Keratinocyte (primary cell): ENCODE results near the gene SPOP. TPM values are rescaled to one million over a fixed set of nuclear protein-coding genes. Genes with fewer than 3 reads are reported as not detected.

Source experiments
- DNase-seq: peaks from one replicate; pipeline ENCODE4 v3.0.0-alpha.2; 2011; ENCODE audit warnings: low read depth, missing footprints, low spot score
- FAIRE-seq: peaks from 2 replicates; lab custom pipeline; 2011; peaks lifted over from hg19 to GRCh38; lab: Jason Lieb, UNC
- H2AFZ ChIP-seq: 2 replicates; pipeline ENCODE4 v1.6.0; 2012; ENCODE audit warnings: low read length, control low read depth, inconsistent platforms; ENCODE audit not compliant: control insufficient read depth
- H3K27ac ChIP-seq: 2 replicates; pipeline ENCODE4 v1.5.1; 2011; ENCODE audit warnings: low read length; ENCODE audit not compliant: control insufficient read depth, insufficient read depth
- H3K27me3 ChIP-seq: 3 replicates; pipeline ENCODE4 v1.6.0; 2011; ENCODE audit warnings: low read length; ENCODE audit not compliant: control insufficient read depth, insufficient read depth; ENCODE audit errors: extremely low read depth
- H3K36me3 ChIP-seq, 2 experiments: 2 replicates in 1 of 2; 3 replicates in 1 of 2; pipeline ENCODE4 v1.5.1; 2011; ENCODE audit warnings: low read length in 2 of 2, mild to moderate bottlenecking in 1 of 2; ENCODE audit not compliant: control insufficient read depth in 2 of 2, insufficient read depth in 2 of 2; ENCODE audit errors: extremely low read depth in 1 of 2
- H3K4me1 ChIP-seq: 3 replicates; pipeline ENCODE4 v1.5.1; 2011; ENCODE audit warnings: low read length; ENCODE audit not compliant: control insufficient read depth, insufficient read depth; ENCODE audit errors: extremely low read depth
- H3K4me2 ChIP-seq: 3 replicates; pipeline ENCODE4 v1.6.0; 2011; ENCODE audit warnings: low read depth, low read length; ENCODE audit not compliant: control insufficient read depth, insufficient read depth; ENCODE audit errors: extremely low read depth
- H3K4me3 ChIP-seq, 3 experiments: fragments of 200-600 bp in 1 of 3; sonication (generic) in 1 of 3; 2 replicates in 2 of 3; 3 replicates in 1 of 3; pipeline ENCODE4 v1.5.1; 2011 to 2016; ENCODE audit warnings: low read length in 3 of 3, mild to moderate bottlenecking in 3 of 3, control low read depth in 2 of 3, inconsistent platforms in 1 of 3, low read depth in 1 of 3, mixed read lengths in 1 of 3, mixed run types in 1 of 3, moderate library complexity in 1 of 3; ENCODE audit not compliant: control insufficient read depth in 2 of 3, insufficient read depth in 2 of 3; ENCODE audit errors: extremely low read depth in 1 of 3
- H3K79me2 ChIP-seq: 2 replicates; pipeline ENCODE4 v1.6.0; 2012; ENCODE audit warnings: low read length; ENCODE audit not compliant: control insufficient read depth, insufficient read depth
- H3K9ac ChIP-seq: 3 replicates; pipeline ENCODE4 v1.6.0; 2011; ENCODE audit warnings: low read length; ENCODE audit not compliant: control insufficient read depth, insufficient read depth; ENCODE audit errors: extremely low read depth
- H3K9me1 ChIP-seq: 3 replicates; pipeline ENCODE4 v1.6.0; 2011; ENCODE audit warnings: low read length; ENCODE audit not compliant: control insufficient read depth, insufficient read depth; ENCODE audit errors: extremely low read depth
- H3K9me3 ChIP-seq: 2 replicates; pipeline ENCODE4 v1.5.1; 2012; ENCODE audit warnings: low read depth, low read length; ENCODE audit not compliant: control insufficient read depth
- H4K20me1 ChIP-seq: 3 replicates; pipeline ENCODE4 v1.6.0; 2011; ENCODE audit warnings: low read length; ENCODE audit not compliant: control insufficient read depth, insufficient read depth; ENCODE audit errors: extremely low read depth
- CTCF ChIP-seq, 3 experiments: IDR thresholded peaks in 1 of 3; conservative IDR thresholded peaks in 1 of 3; optimal IDR thresholded peaks in 1 of 3; 2 replicates in 2 of 3; 3 replicates in 1 of 3; pipeline versions ENCODE3 to v1.5.1; 2011; ENCODE audit warnings: low read length in 3 of 3, mild to moderate bottlenecking in 3 of 3, moderate library complexity in 2 of 3, control low read depth in 1 of 3, inconsistent platforms in 1 of 3; ENCODE audit not compliant: insufficient read depth in 2 of 3; ENCODE audit errors: extremely low read depth in 1 of 3
- EZH2 ChIP-seq: IDR thresholded peaks from one replicate; pipeline ENCODE4 v1.6.1; 2012; ENCODE audit warnings: inconsistent platforms, mild to moderate bottlenecking, low read length, moderate library complexity
- dilution Hi-C: fragments of 300-500 bp; cut with MboI; formaldehyde crosslinking; loops from one replicate; pipeline ENCODE4 v1.7.0; 2020; ENCODE audit warnings: low sequenced_read_pairs; ENCODE audit not compliant: extremely low pct_ligation_motif_present
- polyA plus RNA-seq, 5 experiments: library from polyadenylated mRNA; depleted of rRNA in 3 of 5; stranded (reverse) in 3 of 5; stranded (forward) in 1 of 5; unstranded in 1 of 5; fragments of >200 nt; gene quantifications; 1 replicate in 1 of 5; 2 replicates in 3 of 5; 3 replicates in 1 of 5; pipeline versions ENCODE4 v1.2.1 to v1.2.3, GENCODE V29; 2011 to 2012; ENCODE audit warnings: missing spikeins in 2 of 5, low read depth in 1 of 5, low replicate concordance in 1 of 5

Gene SPOP
- polyA plus RNA-seq, 1 donor (not counting 4 experiments of a cell fraction or from before 2014, with no cell fraction given), result 27.5 TPM

- Histone ChIP-seq H3K4me1 (peaks cover 10% of the 10 kb centered on the region), H3K9me1 (no peaks in the 10 kb centered on the region), H2AFZ (no peak overlapping the region), H3K79me2 (no peaks in the 10 kb centered on the region), H3K4me2 (no peak overlapping the region), H3K9ac (no peak overlapping the region), H3K36me3 (peaks cover 5 to 7% of the 10 kb centered on the region in 2 experiments), H3K27me3 (no peaks in the 10 kb centered on the region), H3K27ac (no peak overlapping the region), H3K4me3 (no peak overlapping the region), H3K9me3 (no peaks in the 10 kb centered on the region), H4K20me1 (no peaks in the 10 kb centered on the region)
- TF ChIP-seq EZH2, result no peak
- peak; percentile 13 for FAIRE-seq
- DNase-seq, result no peak
- dilution Hi-C loops, result no loop called here
Observed at GRCh38 chr17:49612726-49613125, 65.2 kb downstream of the SPOP start.

- H3K4me1 ChIP-seq, result no peaks in the 10 kb centered on the region
- no peak overlapping the region for H3K4me2 ChIP-seq
- no peak overlapping the region for H3K4me3 ChIP-seq
- H3K36me3 ChIP-seq, result peaks cover 5 to 7% of the 10 kb centered on the region in 2 experiments
- dilution Hi-C loops, result no loop called here
- H3K27me3 ChIP-seq, result no peaks in the 10 kb centered on the region
- DNase-seq, result no peak
- TF ChIP-seq CTCF (optimal IDR thresholded peaks at IDR 0.05 in 1 of 3, IDR thresholded peaks at IDR 0.05 in 1 of 3, conservative IDR thresholded peaks at IDR 0.05 in 1 of 3; ENCODE audit: extremely low read depth in 1 of 3, insufficient read depth in 2 of 3, low read length in 3 of 3) (no peak), EZH2 (no peak)
- no peak overlapping the region for H3K27ac ChIP-seq
- H2AFZ ChIP-seq, result no peak overlapping the region
- no peaks in the 10 kb centered on the region for H3K9me1 ChIP-seq
- no peaks in the 10 kb centered on the region for H4K20me1 ChIP-seq
- no peaks in the 10 kb centered on the region for H3K79me2 ChIP-seq
- H3K9ac ChIP-seq, result no peak overlapping the region
- H3K9me3 ChIP-seq, result no peaks in the 10 kb centered on the region
- FAIRE-seq, result no peak
Observed at GRCh38 chr17:49610883-49611584, 66.9 kb downstream of the SPOP start.
